HEK293 (cell line): ENCODE data around the gene CHMP4A.

ENCODE experiments used
- GLI4 ChIP-seq: fragments of 450-650 bp; formaldehyde crosslinking; IDR thresholded peaks from 2 replicates; pipeline ENCODE4 v1.5.1; 2016; ENCODE audit warnings: missing biosample characterization, missing genetic modification characterization
- ZNF140 ChIP-seq: fragments of 450-650 bp; formaldehyde crosslinking; IDR thresholded peaks from 2 replicates; pipeline ENCODE4 v1.5.1; 2016; ENCODE audit warnings: missing biosample characterization, missing genetic modification characterization
- ZNF214 ChIP-seq: fragments of 450-650 bp; formaldehyde crosslinking; IDR thresholded peaks from 2 replicates; pipeline ENCODE4 v1.5.1; 2017; ENCODE audit warnings: missing biosample characterization, mild to moderate bottlenecking, missing genetic modification characterization, borderline replicate concordance
- ZNF530 ChIP-seq: fragments of 450-650 bp; formaldehyde crosslinking; IDR thresholded peaks from 2 replicates; pipeline ENCODE4 v1.5.1; 2016; ENCODE audit warnings: low read depth, missing biosample characterization, missing genetic modification characterization

- TF ChIP-seq ZNF214 (no peak), ZNF530 (tag by site-specific recombination) (no peak), GLI4 (tag by site-specific recombination) (no peak), ZNF140 (tag by site-specific recombination) (no peak)
These were observed 5.8 kb upstream of the CHMP4A start for GRCh38 chr14:24219080-24219479.
